ENCODE results near the gene NUDT3.
"Not testable (repeated sequence)": the region's sequence is repeated elsewhere in the genome, so short reads cannot be mapped to it uniquely, and the experiment has no call there.

The NUDT3 gene

GRCh38 chr6:34416877-34417371, 24.5 kb upstream of the NUDT3 start:
- no peak for TF ChIP-seq CTCF (conservative IDR thresholded peaks at IDR 0.05; ENCODE audit: control insufficient read depth, insufficient read depth, low read depth, low read length)
- no peak overlapping the region for H3K4me3 ChIP-seq (ENCODE audit: control insufficient read depth, low read depth, low read length)

GRCh38 chr6:34414999-34415858, 22.8 kb upstream of the NUDT3 start:
- no peak overlapping the region for H3K4me3 ChIP-seq (ENCODE audit: control insufficient read depth, low read depth, low read length)
- DNase-seq (ENCODE audit: low read depth) = peak; percentile 86
- TF ChIP-seq CTCF (conservative IDR thresholded peaks at IDR 0.05; ENCODE audit: control insufficient read depth, insufficient read depth, low read depth, low read length) = peak; percentile 60

More at GRCh38 chr6:34416877-34417371, 24.5 kb upstream of the NUDT3 start:
- DNase-seq (ENCODE audit: low read depth) = no peak

- TF ChIP-seq CTCF (conservative IDR thresholded peaks at IDR 0.05; ENCODE audit: control insufficient read depth, insufficient read depth, low read depth, low read length) = no peak
- DNase-seq (ENCODE audit: low read depth) = peak; percentile 49
- H3K4me3 ChIP-seq (ENCODE audit: control insufficient read depth, low read depth, low read length) = no peak overlapping the region
Measured at GRCh38 chr6:34412643-34413214, 20.3 kb upstream of the NUDT3 start.

GRCh38 chr6:34412016-34412415, 19.5 kb upstream of the NUDT3 start:
- no peak for TF ChIP-seq CTCF (conservative IDR thresholded peaks at IDR 0.05; ENCODE audit: control insufficient read depth, insufficient read depth, low read depth, low read length)
- DNase-seq (ENCODE audit: low read depth) = no peak
- H3K4me3 ChIP-seq (ENCODE audit: control insufficient read depth, low read depth, low read length) = no peak overlapping the region

GRCh38 chr6:34407915-34408314, 15.4 kb upstream of the NUDT3 start:
- not testable (repeated sequence) for H3K4me3 ChIP-seq (ENCODE audit: control insufficient read depth, low read depth, low read length)

GRCh38 chr6:34396518-34396917, 4.0 kb upstream of the NUDT3 start:
- no peak overlapping the region for H3K4me3 ChIP-seq (ENCODE audit: control insufficient read depth, low read depth, low read length)
- DNase-seq (ENCODE audit: low read depth) = no peak
- no peak for TF ChIP-seq CTCF (conservative IDR thresholded peaks at IDR 0.05; ENCODE audit: control insufficient read depth, insufficient read depth, low read depth, low read length)

More at GRCh38 chr6:34407915-34408314, 15.4 kb upstream of the NUDT3 start:
- not testable (repeated sequence) for DNase-seq (ENCODE audit: low read depth)

GRCh38 chr6:34393966-34394305, 1.5 kb upstream of the NUDT3 start:
- no peak overlapping the region for H3K4me3 ChIP-seq (ENCODE audit: control insufficient read depth, low read depth, low read length)
- no peak for DNase-seq (ENCODE audit: low read depth)
- no peak for TF ChIP-seq CTCF (conservative IDR thresholded peaks at IDR 0.05; ENCODE audit: control insufficient read depth, insufficient read depth, low read depth, low read length)
